Gastroesophageal sphincter (tissue), 4 donors: ENCODE data around the gene SPATA32. TPM values are rescaled to one million over a fixed set of nuclear protein-coding genes. Genes with fewer than 3 reads are reported as not detected.
A peak's percentile ranks its signal among the peaks of the same experiment; 100 is the strongest.

Source experiments
- ATAC-seq: fragments of 150-250 bp; one replicate; pipeline ENCODE4 v1.9.1; 2016; ENCODE audit warnings: mild to moderate bottlenecking, moderate library complexity
- H3K27ac ChIP-seq, 4 donors: fragments of 200-600 bp; sonication (generic) in 3 of 4; 1 replicate in 3 of 4; 2 replicates in 1 of 4; pipeline ENCODE4 v1.5.1; 2016 to 2019
- H3K27me3 ChIP-seq: fragments of 200-600 bp; sonication (generic); one replicate; pipeline ENCODE4 v1.5.1; 2019
- H3K36me3 ChIP-seq, 2 donors: fragments of 200-600 bp; sonication (generic); one replicate each; pipeline ENCODE4 v1.5.1; 2019; ENCODE audit warnings: control low read depth in 1 of 2
- H3K4me1 ChIP-seq, 3 donors: fragments of 200-600 bp; sonication (generic); 1 replicate in 2 of 3; 2 replicates in 1 of 3; pipeline ENCODE4 v1.5.1; 2016 to 2019; ENCODE audit warnings: control low read depth in 2 of 3
- H3K4me3 ChIP-seq, 2 donors: fragments of 200-600 bp; sonication (generic); one replicate each; pipeline ENCODE4 v1.5.1; 2019; ENCODE audit warnings: mild to moderate bottlenecking in 1 of 2, moderate library complexity in 1 of 2
- H3K9me3 ChIP-seq, 3 donors: fragments of 200-600 bp; sonication (generic); one replicate each; pipeline ENCODE4 v1.5.1; 2017 to 2019; ENCODE audit warnings: control low read depth in 2 of 3
- EP300 ChIP-seq: sonication (generic); formaldehyde crosslinking; IDR thresholded peaks from one replicate; pipeline ENCODE4 v1.6.1; 2017; ENCODE audit warnings: antibody characterized with exemption, mild to moderate bottlenecking
- POLR2A ChIP-seq, 2 donors: fragments of 450-650 bp; IDR thresholded peaks; one replicate each; pipeline ENCODE4 v1.6.1; 2017; ENCODE audit warnings: antibody characterized with exemption in 2 of 2, mild to moderate bottlenecking in 2 of 2, moderate library complexity in 1 of 2
- POLR2AphosphoS5 ChIP-seq: sonication (generic); formaldehyde crosslinking; IDR thresholded peaks from one replicate; pipeline ENCODE4 v1.6.1; 2017; ENCODE audit warnings: antibody characterized with exemption
- WGBS, 2 donors: methylation state at CpG; one replicate each; pipeline ENCODE4 v1.1.5; 2018; ENCODE audit warnings: low coverage in 1 of 2; 5-methylcytosine and 5-hydroxymethylcytosine counted together
- total RNA-seq, 4 donors: library from RNA; depleted of rRNA; stranded (reverse); fragments of >200 nt; gene quantifications; one replicate each; pipeline ENCODE4 v1.1.0, GENCODE V29; 2016
- TF ChIP-seq, protein P1 (sequence below), 4 experiments: fragments of 200-600 bp in 2 of 4; fragments of 450-650 bp in 2 of 4; sonication (generic) in 1 of 4; IDR thresholded peaks; one replicate each; pipeline ENCODE4 v1.5.1; 2017 to 2019; ENCODE audit warnings: antibody characterized with exemption in 4 of 4, mild to moderate bottlenecking in 2 of 4, moderate library complexity in 2 of 4

Gene SPATA32
- total RNA-seq, 4 donors from 2014 or later: not detected

DNA sequence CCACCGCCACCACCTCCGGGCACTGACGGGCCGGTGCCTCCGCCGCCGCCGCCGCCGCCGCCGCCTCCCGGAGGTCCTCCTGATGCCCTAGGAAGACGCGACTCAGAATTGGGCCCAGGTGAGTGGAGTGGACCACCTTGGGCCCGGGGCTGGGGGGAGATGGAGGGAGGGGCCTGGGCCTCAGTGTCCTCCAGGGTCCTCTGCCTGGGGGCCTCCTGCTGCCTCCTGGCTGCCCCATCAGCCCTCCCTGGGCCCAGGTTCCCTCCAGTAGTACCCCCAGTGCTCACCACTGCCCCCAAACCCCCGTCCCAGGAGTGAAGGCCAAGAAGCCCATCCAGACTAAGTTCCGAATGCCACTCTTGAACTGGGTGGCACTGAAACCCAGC, 19.9 kb downstream of the SPATA32 start:
- H3K4me1 ChIP-seq: peaks cover 0 to 32% (median 14%) of the 10 kb centered on the region in 3 donors
- peaks cover 41% of the 10 kb centered on the region for H3K27me3 ChIP-seq
- no CpG with 5 or more reads among the region's 18 CpGs for WGBS, 2 donors
- peak overlapping the region in 1 of 2 donors; percentile 48 for H3K4me3 ChIP-seq
- no peak for TF ChIP-seq POLR2AphosphoS5
- TF ChIP-seq, protein P1, sequence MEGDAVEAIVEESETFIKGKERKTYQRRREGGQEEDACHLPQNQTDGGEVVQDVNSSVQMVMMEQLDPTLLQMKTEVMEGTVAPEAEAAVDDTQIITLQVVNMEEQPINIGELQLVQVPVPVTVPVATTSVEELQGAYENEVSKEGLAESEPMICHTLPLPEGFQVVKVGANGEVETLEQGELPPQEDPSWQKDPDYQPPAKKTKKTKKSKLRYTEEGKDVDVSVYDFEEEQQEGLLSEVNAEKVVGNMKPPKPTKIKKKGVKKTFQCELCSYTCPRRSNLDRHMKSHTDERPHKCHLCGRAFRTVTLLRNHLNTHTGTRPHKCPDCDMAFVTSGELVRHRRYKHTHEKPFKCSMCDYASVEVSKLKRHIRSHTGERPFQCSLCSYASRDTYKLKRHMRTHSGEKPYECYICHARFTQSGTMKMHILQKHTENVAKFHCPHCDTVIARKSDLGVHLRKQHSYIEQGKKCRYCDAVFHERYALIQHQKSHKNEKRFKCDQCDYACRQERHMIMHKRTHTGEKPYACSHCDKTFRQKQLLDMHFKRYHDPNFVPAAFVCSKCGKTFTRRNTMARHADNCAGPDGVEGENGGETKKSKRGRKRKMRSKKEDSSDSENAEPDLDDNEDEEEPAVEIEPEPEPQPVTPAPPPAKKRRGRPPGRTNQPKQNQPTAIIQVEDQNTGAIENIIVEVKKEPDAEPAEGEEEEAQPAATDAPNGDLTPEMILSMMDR (IDR thresholded peaks at IDR 0.05): no peak
- TF ChIP-seq EP300: no peak
- no peak for TF ChIP-seq POLR2A (IDR thresholded peaks at IDR 0.05)
- peaks cover 0 to 42% of the 10 kb centered on the region in 2 donors for H3K36me3 ChIP-seq
- ATAC-seq: no peak
- H3K27ac ChIP-seq: no peak overlapping the region
- H3K9me3 ChIP-seq: no peaks in the 10 kb centered on the region

GRCh38 chr17:45241328-45242028, 20.4 kb downstream of the SPATA32 start:
- H3K4me1 ChIP-seq: peaks cover 0 to 26% (median 8%) of the 10 kb centered on the region in 3 donors
- peak; percentile 16 for ATAC-seq
- H3K36me3 ChIP-seq: peaks cover 0 to 42% of the 10 kb centered on the region in 2 donors
- H3K27ac ChIP-seq: no peak overlapping the region
- peaks cover 41% of the 10 kb centered on the region for H3K27me3 ChIP-seq
- H3K9me3 ChIP-seq: no peaks in the 10 kb centered on the region
- no CpG with 5 or more reads among the region's 62 CpGs for WGBS, 2 donors
- TF ChIP-seq, protein P1 (IDR thresholded peaks at IDR 0.05): no peak
- no peak for TF ChIP-seq EP300
- no peak for TF ChIP-seq POLR2AphosphoS5
- TF ChIP-seq POLR2A (IDR thresholded peaks at IDR 0.05): no peak
- peak overlapping the region in 1 of 2 donors; percentile 48 for H3K4me3 ChIP-seq

DNA sequence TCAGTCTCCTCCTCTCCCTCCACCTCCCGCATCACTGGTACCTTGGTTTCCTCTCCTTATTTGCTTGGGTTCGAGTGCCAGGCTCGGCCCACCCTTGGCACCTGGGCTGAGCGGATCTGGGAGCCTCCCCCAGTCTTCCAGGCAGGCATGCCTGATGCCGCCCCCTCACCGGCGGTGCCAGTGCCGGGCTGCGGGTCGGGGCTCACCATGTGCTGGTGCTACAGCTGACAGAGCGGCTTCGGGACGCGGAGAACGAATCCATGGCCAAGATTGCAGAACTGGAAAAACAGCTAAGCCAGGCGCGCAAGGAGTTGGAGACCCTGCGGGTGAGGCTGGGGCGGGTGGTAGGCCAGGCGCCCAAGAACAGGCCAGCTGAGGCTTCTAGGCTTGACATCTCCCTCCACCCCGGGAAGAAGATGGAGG, 21.0 kb downstream of the SPATA32 start:
- ATAC-seq: no peak
- 83% methylated on average over 1 of the region's 21 CpGs; no CpG with 5 or more reads in 1 of the 2 donors for WGBS, 2 donors
- peaks cover 47% of the 10 kb centered on the region for H3K27me3 ChIP-seq
- H3K36me3 ChIP-seq: peaks cover 0 to 38% of the 10 kb centered on the region in 2 donors
- H3K9me3 ChIP-seq: no peaks in the 10 kb centered on the region
- peaks cover 0 to 24% (median 6%) of the 10 kb centered on the region in 3 donors for H3K4me1 ChIP-seq
- no peak overlapping the region for H3K27ac ChIP-seq
- TF ChIP-seq POLR2A (IDR thresholded peaks at IDR 0.05): no peak
- peak overlapping the region in 1 of 2 donors; percentile 48 for H3K4me3 ChIP-seq

DNA sequence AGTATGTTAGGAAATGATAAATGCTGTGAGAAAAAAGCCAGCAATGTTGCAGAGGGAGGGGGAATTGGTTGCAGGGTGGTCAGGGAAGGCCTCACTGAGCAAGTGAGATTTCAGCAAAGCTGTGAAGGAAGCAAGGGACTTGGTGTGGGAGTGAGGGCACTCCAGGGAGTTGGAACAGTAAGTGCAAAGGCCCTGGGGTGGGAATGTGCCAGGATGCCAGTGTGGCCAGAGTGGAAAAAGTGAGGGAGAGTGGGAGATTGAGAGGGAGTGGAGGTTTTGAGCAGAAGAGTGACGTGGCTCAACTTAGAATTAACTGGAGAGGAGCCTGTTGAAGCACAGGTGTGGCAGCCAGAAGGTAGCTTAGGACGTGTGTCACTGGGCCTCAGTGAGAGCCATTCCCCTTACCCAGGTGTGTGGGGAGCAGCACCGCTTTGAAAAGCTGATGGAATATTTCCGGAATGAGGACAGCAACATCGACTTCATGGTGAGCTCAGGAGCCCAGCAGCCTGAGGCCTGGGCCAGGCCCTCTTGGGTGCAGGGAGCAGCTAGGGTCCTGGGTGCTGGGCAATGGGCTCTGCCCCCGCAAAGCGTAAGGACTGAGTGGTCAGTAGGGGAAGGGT, 23.6 kb downstream of the SPATA32 start:
- H3K9me3 ChIP-seq: no peaks in the 10 kb centered on the region
- 88 to 92% methylated on average over 4 to 7 of the region's 7 CpGs for WGBS, 2 donors
- no peak for ATAC-seq
- no peak overlapping the region for H3K27ac ChIP-seq
- no peak overlapping the region for H3K4me3 ChIP-seq
- H3K4me1 ChIP-seq: peaks cover 0 to 24% (median 6%) of the 10 kb centered on the region in 3 donors
- H3K27me3 ChIP-seq: peaks cover 57% of the 10 kb centered on the region
- peaks cover 0 to 13% of the 10 kb centered on the region in 2 donors for H3K36me3 ChIP-seq
- TF ChIP-seq POLR2AphosphoS5 (no peak), EP300 (no peak), POLR2A (IDR thresholded peaks at IDR 0.05) (no peak)
- TF ChIP-seq, protein P1 (IDR thresholded peaks at IDR 0.05): no peak

DNA sequence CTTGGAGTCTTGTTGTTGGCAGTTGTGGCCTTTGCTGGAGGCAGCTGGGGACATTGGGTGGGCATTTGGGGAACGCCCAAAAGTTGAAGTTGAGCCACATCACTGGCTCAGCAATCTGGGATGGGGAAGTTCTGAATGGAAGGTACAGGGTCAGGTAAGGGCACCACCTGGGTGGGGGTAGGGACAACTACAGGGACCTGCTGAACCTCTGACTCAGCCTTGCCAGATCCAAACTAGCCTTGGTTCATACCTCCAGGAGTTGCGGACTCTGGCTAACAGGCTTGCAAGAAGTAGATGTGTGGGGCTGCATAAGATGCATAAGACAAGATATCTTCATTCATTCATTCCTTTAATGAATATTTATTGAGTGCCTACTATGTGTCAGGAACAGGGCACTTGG, 24.2 kb downstream of the SPATA32 start:
- no peak overlapping the region for H3K27ac ChIP-seq
- ATAC-seq: no peak
- no peak for TF ChIP-seq POLR2A (IDR thresholded peaks at IDR 0.05)
- no peak for TF ChIP-seq POLR2AphosphoS5
- H3K27me3 ChIP-seq: peaks cover 57% of the 10 kb centered on the region
- peaks cover 0 to 13% of the 10 kb centered on the region in 2 donors for H3K36me3 ChIP-seq
- H3K4me1 ChIP-seq: peaks cover 0 to 24% (median 6%) of the 10 kb centered on the region in 3 donors
- H3K4me3 ChIP-seq: no peak overlapping the region
- no peaks in the 10 kb centered on the region for H3K9me3 ChIP-seq
- no CpG with 5 or more reads among the region's 2 CpGs for WGBS, 2 donors

GRCh38 chr17:45236282-45236606, 25.6 kb downstream of the SPATA32 start:
- Histone ChIP-seq H3K27ac (no peak overlapping the region), H3K36me3 (peaks cover 0 to 9% of the 10 kb centered on the region in 2 donors), H3K27me3 (peaks cover 49% of the 10 kb centered on the region), H3K4me3 (no peak overlapping the region), H3K9me3 (no peaks in the 10 kb centered on the region), H3K4me1 (peaks cover 0 to 20% (median 10%) of the 10 kb centered on the region in 3 donors)
- no CpG with 5 or more reads among the region's 5 CpGs for WGBS, 2 donors
- TF ChIP-seq EP300 (no peak), POLR2A (IDR thresholded peaks at IDR 0.05) (no peak), POLR2AphosphoS5 (no peak)
- TF ChIP-seq, protein P1 (IDR thresholded peaks at IDR 0.05): no peak
- no peak for ATAC-seq
